ENCODE data around the gene CLEC3B.

The CLEC3B gene

GRCh38 chr3:44995142-44995770, 30.8 kb upstream of the CLEC3B start:
- peak; percentile 30 for DNase-seq (ENCODE audit: insufficient read length, low spot score)
- TF ChIP-seq, protein P1, sequence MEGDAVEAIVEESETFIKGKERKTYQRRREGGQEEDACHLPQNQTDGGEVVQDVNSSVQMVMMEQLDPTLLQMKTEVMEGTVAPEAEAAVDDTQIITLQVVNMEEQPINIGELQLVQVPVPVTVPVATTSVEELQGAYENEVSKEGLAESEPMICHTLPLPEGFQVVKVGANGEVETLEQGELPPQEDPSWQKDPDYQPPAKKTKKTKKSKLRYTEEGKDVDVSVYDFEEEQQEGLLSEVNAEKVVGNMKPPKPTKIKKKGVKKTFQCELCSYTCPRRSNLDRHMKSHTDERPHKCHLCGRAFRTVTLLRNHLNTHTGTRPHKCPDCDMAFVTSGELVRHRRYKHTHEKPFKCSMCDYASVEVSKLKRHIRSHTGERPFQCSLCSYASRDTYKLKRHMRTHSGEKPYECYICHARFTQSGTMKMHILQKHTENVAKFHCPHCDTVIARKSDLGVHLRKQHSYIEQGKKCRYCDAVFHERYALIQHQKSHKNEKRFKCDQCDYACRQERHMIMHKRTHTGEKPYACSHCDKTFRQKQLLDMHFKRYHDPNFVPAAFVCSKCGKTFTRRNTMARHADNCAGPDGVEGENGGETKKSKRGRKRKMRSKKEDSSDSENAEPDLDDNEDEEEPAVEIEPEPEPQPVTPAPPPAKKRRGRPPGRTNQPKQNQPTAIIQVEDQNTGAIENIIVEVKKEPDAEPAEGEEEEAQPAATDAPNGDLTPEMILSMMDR (IDR thresholded peaks at IDR 0.05; ENCODE audit: insufficient read depth, missing control alignments) = no peak
- peak; percentile 81 for FAIRE-seq

- FAIRE-seq (no peak), DNase-seq (ENCODE audit: insufficient read length, low spot score) (no peak)
- TF ChIP-seq, protein P1 (IDR thresholded peaks at IDR 0.05; ENCODE audit: insufficient read depth, missing control alignments) = no peak
These were observed 29.5 kb upstream of the CLEC3B start for GRCh38 chr3:44996556-44996969.

GRCh38 chr3:44999782-45000181, 26.3 kb upstream of the CLEC3B start:
- TF ChIP-seq, protein P1 (IDR thresholded peaks at IDR 0.05; ENCODE audit: insufficient read depth, missing control alignments) = no peak
- DNase-seq (ENCODE audit: insufficient read length, low spot score) (no peak), FAIRE-seq (no peak)

GRCh38 chr3:45000823-45001222, 25.3 kb upstream of the CLEC3B start:
- no peak for DNase-seq (ENCODE audit: insufficient read length, low spot score)
- no peak for FAIRE-seq
- TF ChIP-seq, protein P1 (IDR thresholded peaks at IDR 0.05; ENCODE audit: insufficient read depth, missing control alignments) = no peak

- no peak for FAIRE-seq
- DNase-seq (ENCODE audit: insufficient read length, low spot score) = no peak
- TF ChIP-seq, protein P1 (IDR thresholded peaks at IDR 0.05; ENCODE audit: insufficient read depth, missing control alignments) = no peak
These were observed 24.4 kb upstream of the CLEC3B start for GRCh38 chr3:45001738-45002137.

- FAIRE-seq = no peak
- no peak for DNase-seq (ENCODE audit: insufficient read length, low spot score)
- TF ChIP-seq, protein P1 (IDR thresholded peaks at IDR 0.05; ENCODE audit: insufficient read depth, missing control alignments) = no peak
These were observed 23.9 kb upstream of the CLEC3B start for GRCh38 chr3:45002139-45002660.

GRCh38 chr3:45002720-45003119, 23.4 kb upstream of the CLEC3B start:
- FAIRE-seq = no peak
- TF ChIP-seq, protein P1 (IDR thresholded peaks at IDR 0.05; ENCODE audit: insufficient read depth, missing control alignments) = no peak
- no peak for DNase-seq (ENCODE audit: insufficient read length, low spot score)
